PC-3 (cell line): ENCODE measurements around the gene PRDM12. TPM values are rescaled to one million over a fixed set of nuclear protein-coding genes. Genes with fewer than 3 reads are reported as not detected.

Experiments
- ATAC-seq: fragments of 200-7000 bp; cut with Tn5 transposase; 2 replicates; pipeline ENCODE4 v1.9.1; 2020; ENCODE audit warnings: mild to moderate bottlenecking, moderate library complexity
- BruUV-seq: library from RNA; stranded (reverse); fragments of 400-500 nt; replicated peaks from 2 replicates; lab custom pipeline; 2021; lab: Mats Ljungman, UMichigan
- CTCF ChIA-PET: fragments of 300-600 bp; sonication (Branson Sonifier 250); formaldehyde crosslinking; loops from one replicate; lab custom pipeline; 2022; ENCODE audit warnings: antibody characterized with exemption; lab: Charles Lee
- POLR2A ChIA-PET: fragments of 300-600 bp; sonication (Branson Sonifier 250); formaldehyde crosslinking; loops from one replicate; lab custom pipeline; 2022; ENCODE audit warnings: antibody characterized with exemption; ENCODE audit not compliant: unreplicated experiment; lab: Charles Lee
- DNase-seq: peaks from one replicate; pipeline ENCODE4 v3.0.0-alpha.2; 2015
- H2AFZ ChIP-seq: fragments of 300-600 bp; sonication (generic); 2 replicates; pipeline ENCODE4 v1.6.0; 2016; ENCODE audit warnings: antibody characterized with exemption, low read length
- H3F3A ChIP-seq: fragments of 300-600 bp; sonication (generic); one replicate; pipeline ENCODE4 v1.6.0; 2017; ENCODE audit warnings: antibody characterized with exemption, low read length, control low read depth, mild to moderate bottlenecking; ENCODE audit not compliant: unreplicated experiment
- H3K27ac ChIP-seq: fragments of 300-600 bp; sonication (generic); 2 replicates; pipeline ENCODE4 v1.5.1; 2016; ENCODE audit warnings: mild to moderate bottlenecking, low read length
- H3K27me3 ChIP-seq: fragments of 300-600 bp; sonication (generic); 2 replicates; pipeline ENCODE4 v1.6.1; 2016; ENCODE audit warnings: low read length, mixed read lengths
- H3K36me3 ChIP-seq: fragments of 300-600 bp; sonication (generic); 2 replicates; pipeline ENCODE4 v1.6.1; 2016; ENCODE audit warnings: low read depth, mixed run types, low read length, mixed read lengths
- H3K4me1 ChIP-seq: fragments of 300-600 bp; sonication (generic); 2 replicates; pipeline ENCODE4 v1.5.1; 2016; ENCODE audit warnings: low read length; ENCODE audit not compliant: insufficient read depth
- H3K4me2 ChIP-seq: fragments of 300-600 bp; sonication (generic); 2 replicates; pipeline ENCODE4 v1.6.0; 2016; ENCODE audit warnings: low read length
- H3K4me3 ChIP-seq: fragments of 300-600 bp; sonication (generic); 2 replicates; pipeline ENCODE4 v1.5.1; 2016; ENCODE audit warnings: mild to moderate bottlenecking, low read length, mixed read lengths
- H3K79me2 ChIP-seq: fragments of 300-600 bp; sonication (generic); 2 replicates; pipeline ENCODE4 v1.6.1; 2017; ENCODE audit warnings: low read length, mixed read lengths
- H3K9ac ChIP-seq: fragments of 300-600 bp; sonication (generic); 2 replicates; pipeline ENCODE4 v1.6.0; 2016; ENCODE audit warnings: mild to moderate bottlenecking, low read length
- H3K9me2 ChIP-seq: fragments of 300-600 bp; sonication (generic); replicated peaks from 2 replicates; pipeline ENCODE4 v1.6.1; 2016; ENCODE audit warnings: mixed run types, low read length, mixed read lengths
- H3K9me3 ChIP-seq: fragments of 300-600 bp; sonication (generic); 2 replicates; pipeline ENCODE4 v1.6.1; 2016; ENCODE audit warnings: low read length, mixed read lengths
- H4K20me1 ChIP-seq: fragments of 300-600 bp; sonication (generic); 2 replicates; pipeline ENCODE4 v1.6.1; 2016; ENCODE audit warnings: low read length, mixed read lengths
- EZH2 ChIP-seq: fragments of 300-600 bp; sonication (generic); IDR thresholded peaks from one replicate; pipeline ENCODE4 v1.6.1; 2017; ENCODE audit warnings: antibody characterized with exemption, mild to moderate bottlenecking, low read length; ENCODE audit not compliant: unreplicated experiment
- EZH2phosphoT487 ChIP-seq: fragments of 300-600 bp; sonication (generic); IDR thresholded peaks from 2 replicates; pipeline ENCODE4 v1.6.1; 2018; ENCODE audit warnings: mild to moderate bottlenecking, antibody characterized with exemption, low read length, borderline replicate concordance
- intact Hi-C: fragments of 100-400 bp; cut with micrococcal nuclease; formaldehyde crosslinking; loops from 2 replicates; pipeline ENCODE4 v1.9.0; 2023
- total RNA-seq: library from RNA; depleted of rRNA; stranded (reverse); fragments of >200 nt; gene quantifications from 2 replicates; pipeline ENCODE4 v1.2.3, GENCODE V29; 2014
- TF ChIP-seq, protein P1 (sequence below): fragments of 300-600 bp; sonication (generic); conservative IDR thresholded peaks from 2 replicates; pipeline ENCODE4 v1.5.1; 2017; ENCODE audit warnings: antibody characterized with exemption, low read depth, mild to moderate bottlenecking, low read length

PRDM12 gene
- total RNA-seq, 1 experiment from 2014 or later: not detected

DNA sequence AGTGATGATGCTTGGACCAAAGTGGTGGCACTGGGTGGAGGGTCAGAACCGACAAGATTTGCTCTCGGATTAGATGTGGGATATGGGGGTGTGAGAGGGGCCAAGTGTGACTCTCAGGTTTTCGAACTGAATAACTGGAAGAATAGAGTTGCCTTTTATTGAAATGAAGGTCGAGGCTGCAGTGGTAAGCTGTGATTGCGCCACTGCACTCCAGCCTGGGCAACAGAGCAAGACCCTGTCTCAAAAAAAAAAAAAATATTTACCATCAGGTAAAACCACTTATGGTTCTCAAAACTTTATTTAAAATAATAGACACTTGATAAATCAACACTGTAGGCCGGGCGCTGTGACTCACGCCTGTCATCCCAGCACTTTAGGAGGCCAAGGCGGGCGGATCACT is 56.4 kb downstream of the PRDM12 start:
- Histone ChIP-seq H3K36me3 (no peaks in the 10 kb centered on the region), H3F3A (no peaks in the 10 kb centered on the region), H3K9me3 (no peaks in the 10 kb centered on the region), H3K27me3 (no peaks in the 10 kb centered on the region), H3K9ac (no peak overlapping the region), H3K4me1 (peaks cover 6% of the 10 kb centered on the region; the same call in 1 of the 2 replicates), H3K27ac (no peak overlapping the region), H2AFZ (no peak overlapping the region), H4K20me1 (no peaks in the 10 kb centered on the region), H3K9me2 (no peaks in the 10 kb centered on the region), H3K4me2 (no peak overlapping the region), H3K4me3 (no peak overlapping the region), H3K79me2 (peaks cover 67% of the 10 kb centered on the region)
- intact Hi-C loops: loop anchor here (10.0 kb wide), 1 partner anchor 224 kb away; no protein-coding TSS in a partner anchor
- DNase-seq (no peak), ATAC-seq (no peak)
- CTCF ChIA-PET: no interaction called here
- BruUV-seq: no TSS peak
- TF ChIP-seq, protein P1, sequence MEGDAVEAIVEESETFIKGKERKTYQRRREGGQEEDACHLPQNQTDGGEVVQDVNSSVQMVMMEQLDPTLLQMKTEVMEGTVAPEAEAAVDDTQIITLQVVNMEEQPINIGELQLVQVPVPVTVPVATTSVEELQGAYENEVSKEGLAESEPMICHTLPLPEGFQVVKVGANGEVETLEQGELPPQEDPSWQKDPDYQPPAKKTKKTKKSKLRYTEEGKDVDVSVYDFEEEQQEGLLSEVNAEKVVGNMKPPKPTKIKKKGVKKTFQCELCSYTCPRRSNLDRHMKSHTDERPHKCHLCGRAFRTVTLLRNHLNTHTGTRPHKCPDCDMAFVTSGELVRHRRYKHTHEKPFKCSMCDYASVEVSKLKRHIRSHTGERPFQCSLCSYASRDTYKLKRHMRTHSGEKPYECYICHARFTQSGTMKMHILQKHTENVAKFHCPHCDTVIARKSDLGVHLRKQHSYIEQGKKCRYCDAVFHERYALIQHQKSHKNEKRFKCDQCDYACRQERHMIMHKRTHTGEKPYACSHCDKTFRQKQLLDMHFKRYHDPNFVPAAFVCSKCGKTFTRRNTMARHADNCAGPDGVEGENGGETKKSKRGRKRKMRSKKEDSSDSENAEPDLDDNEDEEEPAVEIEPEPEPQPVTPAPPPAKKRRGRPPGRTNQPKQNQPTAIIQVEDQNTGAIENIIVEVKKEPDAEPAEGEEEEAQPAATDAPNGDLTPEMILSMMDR: no peak
- no peak for TF ChIP-seq EZH2phosphoT487
- TF ChIP-seq EZH2: no peak
- POLR2A ChIA-PET: no interaction called here

DNA sequence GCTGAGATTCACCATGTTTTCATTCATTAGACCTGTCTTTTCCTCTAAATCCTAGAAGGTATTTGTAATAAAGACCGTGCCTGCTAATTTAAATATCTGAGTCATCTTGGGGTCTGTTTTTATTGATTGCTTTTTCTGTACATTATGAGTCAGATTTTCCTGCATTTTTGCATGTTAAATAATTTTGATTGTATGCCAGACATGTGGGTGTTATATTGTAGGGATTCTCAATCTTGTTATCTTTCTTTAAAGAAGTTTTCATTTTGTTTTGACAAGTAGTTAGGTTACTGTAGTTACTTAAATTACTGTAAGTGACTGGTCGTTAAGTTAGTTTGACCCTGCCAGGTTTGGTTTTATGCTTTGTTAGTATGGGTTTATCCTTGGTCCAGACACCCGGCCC is 64.3 kb downstream of the PRDM12 start:
- ATAC-seq (peak; percentile 41), DNase-seq (peak; percentile 80)
- Histone ChIP-seq H3K27ac (peak overlapping the region; percentile 81), H3K9ac (peak overlapping the region; percentile 43), H3K4me3 (peak overlapping the region; percentile 34; the same call in 1 of the 2 replicates), H3K9me2 (no peaks in the 10 kb centered on the region), H3K4me2 (peak overlapping the region; percentile 72), H3K9me3 (no peaks in the 10 kb centered on the region), H3K4me1 (peaks cover 39% of the 10 kb centered on the region), H3K36me3 (no peaks in the 10 kb centered on the region), H3K79me2 (peaks cover 61% of the 10 kb centered on the region), H4K20me1 (no peaks in the 10 kb centered on the region), H3K27me3 (no peaks in the 10 kb centered on the region), H3F3A (peaks cover 5% of the 10 kb centered on the region), H2AFZ (no peak overlapping the region)
- BruUV-seq: no TSS peak
- CTCF ChIA-PET: interaction anchor here (0.6 kb wide), 1 partner anchor 950 kb away, joined by 5 read pairs; no protein-coding TSS in a partner anchor
- TF ChIP-seq, protein P1: no peak
- TF ChIP-seq EZH2: no peak
- TF ChIP-seq EZH2phosphoT487: no peak
- intact Hi-C loops: loop anchor here (2.0 to 10.0 kb wide), 2 partner anchors 14 to 216 kb away; no protein-coding TSS in a partner anchor
- POLR2A ChIA-PET: no interaction called here

DNA sequence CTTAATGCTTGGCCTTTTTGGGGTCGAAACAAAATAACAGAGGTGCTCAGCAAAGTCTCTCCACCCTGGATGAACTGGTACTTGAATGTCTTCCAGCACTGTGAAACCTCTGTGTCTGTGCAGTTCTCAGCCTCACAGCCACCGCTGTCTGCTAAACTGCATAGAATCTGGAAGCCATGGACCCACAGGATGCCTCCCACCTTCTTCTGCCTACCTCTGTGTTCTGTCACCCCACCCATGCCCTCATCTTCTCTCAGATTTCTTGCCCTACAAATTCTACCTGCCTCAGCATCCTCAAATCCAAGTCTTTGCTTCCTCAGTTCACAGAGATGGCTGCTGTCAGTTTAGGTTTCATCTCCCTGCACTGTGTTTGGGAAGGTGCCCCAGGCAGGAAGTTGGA is 64.8 kb downstream of the PRDM12 start:
- no peak overlapping the region for H3K4me3 ChIP-seq
- H3K9me3 ChIP-seq: no peaks in the 10 kb centered on the region
- no peaks in the 10 kb centered on the region for H4K20me1 ChIP-seq
- ChIA-PET POLR2A (no interaction called here), CTCF (no interaction called here)
- H3K4me2 ChIP-seq: peak overlapping the region; percentile 72
- H3F3A ChIP-seq: peaks cover 5% of the 10 kb centered on the region
- no peak overlapping the region for H2AFZ ChIP-seq
- H3K27me3 ChIP-seq: no peaks in the 10 kb centered on the region
- peaks cover 41% of the 10 kb centered on the region for H3K4me1 ChIP-seq
- peak overlapping the region; percentile 81 for H3K27ac ChIP-seq
- intact Hi-C loops: loop anchor here (2.0 to 10.0 kb wide), 2 partner anchors 14 to 216 kb away; no protein-coding TSS in a partner anchor
- peaks cover 66% of the 10 kb centered on the region for H3K79me2 ChIP-seq
- no peaks in the 10 kb centered on the region for H3K36me3 ChIP-seq
- no peak overlapping the region; the same call in 1 of the 2 replicates for H3K9ac ChIP-seq
- no peak; the same call in 1 of the 2 replicates for ATAC-seq
- no TSS peak for BruUV-seq
- DNase-seq: no peak
- TF ChIP-seq, protein P1: no peak
- no peak for TF ChIP-seq EZH2phosphoT487
- TF ChIP-seq EZH2: no peak
- H3K9me2 ChIP-seq: no peaks in the 10 kb centered on the region
